Endometrial microvascular endothelial cells (primary cell): Measurements from ENCODE around the gene TRMO. TPM values are rescaled to one million over a fixed set of nuclear protein-coding genes. Genes with fewer than 3 reads are reported as not detected.
"Not testable (repeated sequence)": the region's sequence is repeated elsewhere in the genome, so short reads cannot be mapped to it uniquely, and the experiment has no call there.

Experiments used
- in situ Hi-C: cut with HindIII; loops from 2 replicates; pipeline ENCODE4 v1.10.0; 2017; ENCODE audit warnings: low sequenced_read_pairs, low pct_unique_long_range_greater_than_20kb; ENCODE audit errors: inconsistent ontology term
- total RNA-seq: library from RNA; depleted of rRNA; stranded (reverse); fragments of >200 nt; gene quantifications from one replicate; pipeline ENCODE4 v1.2.3, GENCODE V29; 2015; ENCODE audit errors: inconsistent ontology term

The TRMO gene, protein sequence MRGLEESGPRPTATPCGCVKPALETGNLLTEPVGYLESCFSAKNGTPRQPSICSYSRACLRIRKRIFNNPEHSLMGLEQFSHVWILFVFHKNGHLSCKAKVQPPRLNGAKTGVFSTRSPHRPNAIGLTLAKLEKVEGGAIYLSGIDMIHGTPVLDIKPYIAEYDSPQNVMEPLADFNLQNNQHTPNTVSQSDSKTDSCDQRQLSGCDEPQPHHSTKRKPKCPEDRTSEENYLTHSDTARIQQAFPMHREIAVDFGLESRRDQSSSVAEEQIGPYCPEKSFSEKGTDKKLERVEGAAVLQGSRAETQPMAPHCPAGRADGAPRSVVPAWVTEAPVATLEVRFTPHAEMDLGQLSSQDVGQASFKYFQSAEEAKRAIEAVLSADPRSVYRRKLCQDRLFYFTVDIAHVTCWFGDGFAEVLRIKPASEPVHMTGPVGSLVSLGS
- total RNA-seq: 11.2 TPM

DNA sequence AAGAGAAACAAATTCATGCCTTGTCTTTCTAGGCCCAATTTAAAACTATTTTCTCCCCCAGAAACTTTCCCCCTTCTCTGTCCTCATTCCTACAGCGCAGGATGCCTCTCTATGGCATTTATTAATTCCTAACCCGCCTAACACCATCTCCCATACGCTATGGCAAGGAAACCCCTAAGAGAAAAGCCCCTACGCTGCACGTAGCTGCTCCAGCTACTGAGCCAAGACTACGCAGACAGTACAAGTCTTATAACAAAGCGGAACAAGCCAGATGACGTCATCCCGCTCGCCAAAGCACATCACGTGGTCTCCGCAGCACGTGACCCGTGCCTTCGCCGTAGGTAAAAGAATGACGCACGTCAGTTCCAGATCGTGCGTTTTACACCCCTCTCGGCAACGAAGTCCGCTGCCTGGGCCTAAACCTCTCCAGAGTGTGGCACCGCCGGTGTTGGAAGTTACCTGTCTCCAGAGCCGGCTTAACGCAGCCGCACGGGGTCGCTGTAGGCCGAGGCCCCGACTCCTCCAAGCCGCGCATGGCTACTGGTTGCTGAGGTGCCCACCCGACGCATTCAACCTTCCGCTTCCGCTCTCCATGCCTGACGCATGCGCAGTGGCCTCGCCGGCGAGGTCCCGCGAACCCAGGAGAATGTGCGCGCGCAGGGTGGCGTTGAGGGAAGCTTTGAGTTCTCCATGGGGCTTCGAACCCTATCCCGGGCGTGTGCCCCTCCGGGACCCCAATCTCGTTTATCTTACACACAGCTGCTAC lies at the start of gene TRMO:
Gene TRMO (minus strand): TSS at position 542 of the 766 bp plus-strand sequence. CDS start 7 bp downstream, at position 535.
- in situ Hi-C loops: no loop called here

DNA sequence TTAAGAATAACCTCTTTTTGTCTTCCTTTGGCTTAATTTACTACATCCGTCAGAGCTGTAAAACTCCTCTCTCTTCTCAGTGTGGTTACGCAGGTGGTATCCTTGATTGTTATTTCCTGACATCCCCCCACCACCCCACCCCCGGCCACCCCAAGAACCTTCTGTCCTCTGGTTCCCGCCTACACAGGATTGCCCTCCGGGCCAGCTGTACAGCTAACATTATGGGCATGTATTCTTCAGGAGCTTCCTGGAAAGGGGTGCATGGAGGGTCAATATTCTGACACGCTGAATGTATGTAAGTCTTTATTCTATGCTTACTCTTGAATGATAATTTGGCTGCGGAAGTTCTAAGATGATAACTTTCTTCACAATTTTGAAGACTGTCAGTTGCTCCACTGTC lies 47.9 kb upstream of the TRMO start:
- in situ Hi-C loops: no loop called here

DNA sequence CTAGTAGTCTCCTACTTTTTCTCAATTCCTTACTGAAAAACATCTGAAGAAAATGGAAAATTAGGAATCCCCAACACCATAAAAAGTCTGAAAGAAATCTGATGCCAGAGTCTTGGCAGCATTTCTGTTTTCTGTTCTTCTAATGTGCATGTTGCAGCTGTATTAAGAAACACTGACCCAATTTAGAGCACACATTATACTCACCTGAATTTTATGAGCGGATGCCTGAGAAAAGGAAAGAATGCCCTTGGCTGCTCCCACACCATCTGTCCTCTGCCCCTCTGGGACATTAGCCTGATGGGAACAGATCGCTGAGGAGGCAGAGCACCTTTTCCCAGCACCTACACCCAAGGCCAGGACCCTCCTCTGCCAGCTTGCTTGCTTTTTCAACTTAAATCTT lies 46.7 kb upstream of the TRMO start:
- in situ Hi-C loops: no loop called here

DNA sequence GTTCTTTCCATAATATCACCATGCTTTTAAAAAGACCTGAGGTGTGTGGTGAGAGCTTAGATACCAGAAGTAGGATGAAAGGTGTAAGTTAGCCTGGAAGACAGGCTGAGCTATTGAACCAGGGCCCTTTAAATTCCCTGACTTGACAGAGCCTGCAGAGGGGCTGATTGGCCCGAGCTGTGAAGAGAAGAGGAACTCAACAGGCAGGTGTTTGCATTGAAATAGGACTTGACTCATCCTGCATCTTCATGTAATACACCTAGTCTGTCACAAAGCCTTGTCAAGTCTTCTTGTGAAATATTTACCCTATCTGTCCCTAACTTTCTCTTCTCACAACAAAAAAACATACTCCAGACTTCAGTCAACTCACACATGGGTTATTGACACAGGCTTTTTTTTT lies 44.2 kb upstream of the TRMO start:
- in situ Hi-C loops: no loop called here

DNA sequence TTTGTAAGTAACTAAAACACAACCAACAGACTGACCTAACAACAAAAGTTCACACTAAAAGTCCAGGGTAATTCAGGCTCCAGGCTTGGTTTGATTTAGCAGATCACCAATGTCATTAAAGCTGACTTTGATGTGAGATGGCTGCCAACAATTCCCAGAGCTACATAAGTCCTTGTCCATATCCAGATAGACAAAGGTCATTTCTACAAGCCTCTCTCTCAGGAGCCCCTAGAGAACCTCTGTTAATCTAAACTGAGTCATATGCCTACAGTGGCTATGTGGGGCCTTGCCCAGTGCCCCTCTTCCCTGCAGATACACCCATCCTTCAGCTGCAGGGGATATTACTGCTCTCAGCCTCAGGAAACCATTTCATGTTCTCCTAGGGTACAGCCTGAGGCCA lies 42.6 kb upstream of the TRMO start:
- in situ Hi-C loops: no loop called here

DNA sequence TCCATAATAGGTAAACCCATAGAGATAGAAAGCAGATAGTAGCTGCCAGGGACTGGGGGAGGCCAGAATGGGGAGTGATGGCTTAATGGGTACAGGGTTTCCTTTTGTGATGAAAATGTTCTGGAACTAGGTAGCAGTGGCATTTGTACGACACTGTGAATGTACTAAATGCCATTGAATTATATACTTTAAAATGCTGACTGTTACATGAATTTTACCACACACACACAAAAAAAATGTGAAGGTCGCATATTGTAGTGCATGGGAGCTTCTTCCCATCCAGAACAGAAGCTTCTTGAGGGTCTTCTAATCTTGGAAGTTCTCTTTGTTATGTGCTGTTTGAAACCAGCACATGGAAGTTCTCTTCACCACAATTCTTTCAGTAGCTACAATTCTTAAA lies 40.9 kb upstream of the TRMO start:
- in situ Hi-C loops: no loop called here

DNA sequence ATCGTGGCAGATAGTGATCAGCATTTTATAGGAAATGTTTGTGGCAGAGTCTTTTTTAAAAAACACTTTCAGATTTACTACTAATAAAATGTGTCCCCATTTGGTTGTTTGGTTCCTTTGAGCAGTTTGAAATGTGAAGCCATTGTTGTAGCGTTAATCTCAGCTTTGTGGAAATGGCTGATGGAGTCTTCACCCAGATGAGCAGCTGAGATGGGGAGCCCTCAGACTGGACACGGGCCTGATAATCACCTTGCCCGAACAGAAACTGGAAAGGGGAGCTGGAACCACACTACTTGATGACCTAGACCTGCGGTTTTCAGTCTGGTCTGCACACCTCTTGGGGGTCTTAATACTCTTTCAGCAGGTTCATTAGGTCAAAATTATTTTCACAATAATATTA lies 40.3 kb upstream of the TRMO start:
- in situ Hi-C loops: no loop called here

DNA sequence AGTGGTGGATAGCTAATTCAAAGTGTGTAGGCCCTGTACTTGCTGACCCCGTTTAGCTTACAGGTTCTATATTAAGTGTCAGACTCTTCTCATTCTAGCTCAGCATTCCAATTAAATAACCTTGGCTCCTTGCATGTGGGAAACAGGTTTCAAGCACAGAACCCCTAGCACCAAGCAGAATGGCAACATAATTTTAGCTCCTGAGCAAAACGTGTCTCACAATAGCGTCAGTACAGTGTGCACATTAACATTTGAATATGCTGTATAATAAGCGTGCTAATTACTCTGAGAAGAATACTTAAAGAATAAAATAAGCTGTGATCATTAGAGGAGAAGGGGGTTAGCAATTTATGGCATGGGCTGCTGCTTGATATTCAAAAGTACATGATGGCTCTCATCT lies 39.8 kb upstream of the TRMO start:
- in situ Hi-C loops: no loop called here

DNA sequence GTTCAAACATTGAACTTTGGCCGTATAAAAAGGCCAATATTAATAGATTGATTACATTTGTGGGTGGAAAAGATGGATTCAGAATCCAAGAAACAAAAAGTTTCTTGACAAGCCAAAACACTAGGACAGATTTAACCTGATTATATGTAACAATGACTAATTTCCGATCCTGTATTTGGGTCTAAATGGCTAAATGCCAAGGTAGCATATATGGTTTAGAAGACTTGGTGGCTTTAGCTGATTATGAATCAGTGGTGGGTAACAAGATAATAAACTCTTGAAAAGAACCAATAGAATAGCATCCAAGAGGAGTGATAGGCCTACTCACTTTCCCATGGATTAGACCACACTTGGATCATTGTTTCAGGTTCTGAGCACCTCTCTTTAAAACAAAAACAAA lies 39.1 kb upstream of the TRMO start:
- in situ Hi-C loops: no loop called here

DNA sequence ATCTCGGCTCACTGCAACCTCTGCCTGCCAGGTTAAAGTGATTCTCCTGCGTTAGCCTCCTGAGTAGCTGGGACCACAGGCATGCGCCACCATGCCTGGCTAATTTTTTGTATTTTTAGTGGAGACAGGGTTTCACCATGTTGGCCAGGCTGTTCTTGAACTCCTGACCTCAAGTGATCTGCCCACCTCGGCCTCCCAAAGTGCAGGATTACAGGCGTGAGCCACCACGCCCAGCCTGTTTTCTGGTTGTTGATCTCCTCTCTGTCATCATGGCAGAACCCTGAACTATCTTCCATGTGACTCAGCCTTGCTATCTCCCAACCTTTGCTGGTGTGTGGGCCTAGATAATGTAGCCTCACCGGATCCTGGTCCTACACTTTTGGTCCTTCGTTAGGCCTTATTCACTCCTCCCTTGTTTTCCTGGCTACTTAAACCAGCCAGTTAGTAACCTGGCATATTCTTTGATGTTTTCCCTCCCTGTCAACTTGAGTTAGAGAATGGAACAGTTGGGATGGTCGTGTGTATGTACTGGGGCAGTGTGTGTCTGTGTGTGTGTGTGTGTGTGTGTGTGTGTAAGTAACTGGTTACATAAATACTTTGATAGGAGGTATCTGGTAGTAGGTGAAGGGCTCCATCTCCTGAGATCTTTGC lies 38.5 kb upstream of the TRMO start:
- in situ Hi-C loops: not testable (repeated sequence)

DNA sequence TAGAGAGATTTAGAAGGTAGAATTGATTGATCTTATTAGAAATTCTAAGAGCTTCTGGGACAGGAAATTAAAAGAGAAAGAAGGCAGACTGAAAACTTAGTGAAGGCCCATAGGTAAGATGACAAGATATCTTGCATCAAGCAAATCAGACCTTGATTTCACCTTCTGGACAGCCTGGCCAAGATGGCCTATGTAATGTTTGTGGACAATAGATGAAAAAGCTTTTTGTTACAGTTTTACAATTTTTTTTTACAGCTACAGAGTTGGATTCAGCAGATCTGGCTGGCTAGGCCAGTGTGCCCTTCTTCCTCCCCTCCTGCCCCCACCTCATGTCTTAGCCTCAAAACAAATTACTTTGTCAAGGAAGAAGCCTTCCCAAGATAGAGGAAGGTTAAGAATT lies 37.3 kb upstream of the TRMO start:
- in situ Hi-C loops: no loop called here

DNA sequence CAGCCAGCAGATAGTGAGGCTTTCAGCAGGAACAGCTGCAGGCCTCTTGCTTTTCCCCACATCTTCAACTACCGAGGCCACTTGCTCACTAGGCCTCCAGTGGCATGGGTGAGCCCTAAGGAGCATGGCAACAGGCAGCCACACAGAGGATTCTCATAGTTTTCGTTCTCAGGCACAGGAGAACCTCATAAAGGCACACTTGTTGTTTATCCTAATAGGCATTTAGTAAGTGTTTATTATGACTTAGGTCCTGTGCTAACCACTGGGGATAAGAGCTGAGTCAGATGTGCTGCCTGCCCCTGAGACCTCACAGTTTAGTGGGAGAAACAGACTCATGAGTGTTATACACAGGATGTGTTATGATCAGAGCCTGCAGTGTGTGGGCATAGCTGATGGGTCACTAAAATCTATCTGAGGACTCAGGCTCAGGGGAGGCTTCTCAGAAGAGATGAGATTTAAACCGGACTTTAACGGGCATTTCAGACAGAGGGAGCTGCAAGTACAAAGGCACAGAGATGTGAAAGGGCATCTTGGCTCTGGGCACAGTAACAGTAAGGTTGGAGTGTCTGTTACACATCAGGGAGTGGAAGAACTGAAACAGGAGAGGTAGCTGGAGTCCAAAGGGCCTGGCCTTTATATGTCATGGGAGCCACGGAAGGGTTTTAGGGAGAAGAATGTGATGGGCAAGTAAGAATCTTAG lies 36.7 kb upstream of the TRMO start:
- in situ Hi-C loops: no loop called here

DNA sequence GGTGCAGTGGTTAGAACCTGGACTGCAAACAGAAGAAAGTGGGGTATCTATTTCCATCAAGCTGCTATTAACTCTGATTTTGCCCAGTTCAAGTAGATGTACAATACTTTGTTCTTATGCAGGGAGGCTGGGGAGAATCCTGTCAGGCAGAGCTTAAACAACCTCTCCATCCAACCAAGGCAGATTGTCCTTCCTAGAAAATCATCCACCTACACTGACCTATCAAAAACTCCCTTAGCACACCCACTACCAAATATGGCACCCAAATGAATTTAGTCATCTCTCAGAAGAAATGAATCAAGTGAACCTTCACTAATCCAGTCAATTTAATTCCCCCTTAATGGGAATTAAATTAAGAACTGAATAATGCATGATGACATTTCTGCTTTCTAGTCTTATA lies 34.0 kb upstream of the TRMO start:
- in situ Hi-C loops: no loop called here

DNA sequence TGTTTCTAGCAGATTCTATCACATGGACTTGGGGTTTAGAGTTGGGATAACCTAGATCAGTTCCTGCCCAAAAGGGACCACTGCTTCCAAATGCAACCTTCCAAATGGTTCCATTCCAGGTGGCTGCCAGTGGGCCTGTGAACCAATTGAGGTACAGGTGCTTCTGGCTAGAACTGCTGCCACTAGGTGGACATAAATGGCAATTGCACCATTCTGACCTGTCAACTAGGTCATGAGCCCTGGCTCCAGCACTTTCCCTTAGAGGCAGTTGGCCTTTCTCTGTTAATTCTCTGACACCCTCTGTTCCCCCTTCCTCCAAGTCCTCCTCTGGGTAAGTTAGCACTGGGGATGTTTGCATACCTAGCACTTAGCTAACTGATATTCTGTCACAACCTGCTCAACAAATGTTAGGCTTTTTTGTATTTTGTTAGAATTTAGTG lies 32.3 kb upstream of the TRMO start:
- in situ Hi-C loops: no loop called here

DNA sequence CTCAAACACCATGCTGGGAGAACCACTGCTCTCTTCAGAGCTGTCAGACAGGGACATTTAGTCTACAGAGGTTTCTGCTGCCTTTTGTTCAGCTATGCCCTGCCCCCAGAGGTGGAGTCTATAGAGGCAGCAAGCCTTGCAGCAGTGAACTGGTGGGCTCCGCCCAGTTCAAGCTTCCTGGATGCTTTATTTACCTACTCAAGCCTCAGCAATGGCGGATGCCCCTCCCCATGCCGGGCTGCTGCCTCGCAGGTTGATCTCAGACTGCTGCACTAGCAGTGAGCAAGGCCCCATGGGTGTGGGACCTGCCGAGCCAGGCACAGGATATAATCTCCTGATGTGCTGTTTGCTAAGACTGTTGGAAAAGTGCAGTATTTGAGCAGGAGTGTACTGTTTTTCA lies 28.6 kb upstream of the TRMO start:
- in situ Hi-C loops: not testable (repeated sequence)

DNA sequence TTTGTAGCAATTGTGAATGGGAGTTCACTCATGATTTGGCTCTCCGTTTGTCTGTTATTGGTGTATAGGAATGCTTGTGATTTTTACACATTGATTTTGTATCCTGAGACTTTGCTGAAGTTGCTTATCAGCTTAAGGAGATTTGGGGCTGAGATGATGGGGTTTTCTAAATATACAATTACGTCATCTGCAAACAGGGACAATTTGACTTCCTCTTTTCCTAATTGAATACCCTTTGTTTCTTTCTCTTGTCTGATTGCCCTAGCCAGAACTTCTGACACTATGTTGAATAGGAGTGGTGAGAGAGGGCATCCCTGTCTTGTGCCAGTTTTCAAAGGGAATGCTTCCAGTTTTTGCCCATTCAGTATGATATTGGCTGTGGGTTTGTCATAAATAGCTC lies 24.8 kb upstream of the TRMO start:
- in situ Hi-C loops: not testable (repeated sequence)

DNA sequence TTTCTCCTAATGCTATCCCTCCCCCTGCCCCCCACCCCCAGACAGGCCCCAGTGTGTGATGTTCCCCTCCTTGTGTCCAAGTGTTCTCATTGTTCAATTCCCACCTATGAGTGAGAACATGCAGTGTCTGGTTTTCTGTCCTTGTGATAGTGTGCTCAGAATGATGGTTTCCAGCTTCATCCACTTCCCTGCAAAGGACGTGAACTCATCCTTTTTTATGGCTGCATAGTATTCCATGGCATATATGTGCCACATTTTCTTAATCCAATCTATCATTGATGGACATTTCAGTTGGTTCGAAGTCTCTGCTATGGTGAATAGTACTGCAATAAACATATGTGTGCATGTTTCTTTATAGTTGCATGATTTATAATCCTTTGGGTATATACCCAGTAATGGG lies 23.2 kb upstream of the TRMO start:
- in situ Hi-C loops: not testable (repeated sequence)

DNA sequence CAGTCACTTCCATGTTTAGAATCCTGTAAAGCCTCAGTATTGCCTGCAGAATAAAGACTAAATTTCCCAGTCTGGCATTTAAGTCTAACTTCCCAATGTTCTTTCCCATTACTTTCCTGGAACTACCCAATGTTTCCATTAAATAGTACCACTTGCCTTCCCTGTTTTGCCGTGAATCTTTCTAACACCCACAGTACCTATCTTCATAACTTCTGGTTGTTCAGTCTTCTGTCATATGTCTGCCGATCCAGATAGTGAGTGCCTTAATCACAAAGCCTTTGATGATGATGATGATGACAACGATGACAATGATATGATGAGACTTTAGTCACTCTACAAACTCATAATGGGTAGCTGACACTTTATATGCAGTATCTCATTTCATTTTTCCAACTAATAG lies 22.3 kb upstream of the TRMO start:
- in situ Hi-C loops: no loop called here

DNA sequence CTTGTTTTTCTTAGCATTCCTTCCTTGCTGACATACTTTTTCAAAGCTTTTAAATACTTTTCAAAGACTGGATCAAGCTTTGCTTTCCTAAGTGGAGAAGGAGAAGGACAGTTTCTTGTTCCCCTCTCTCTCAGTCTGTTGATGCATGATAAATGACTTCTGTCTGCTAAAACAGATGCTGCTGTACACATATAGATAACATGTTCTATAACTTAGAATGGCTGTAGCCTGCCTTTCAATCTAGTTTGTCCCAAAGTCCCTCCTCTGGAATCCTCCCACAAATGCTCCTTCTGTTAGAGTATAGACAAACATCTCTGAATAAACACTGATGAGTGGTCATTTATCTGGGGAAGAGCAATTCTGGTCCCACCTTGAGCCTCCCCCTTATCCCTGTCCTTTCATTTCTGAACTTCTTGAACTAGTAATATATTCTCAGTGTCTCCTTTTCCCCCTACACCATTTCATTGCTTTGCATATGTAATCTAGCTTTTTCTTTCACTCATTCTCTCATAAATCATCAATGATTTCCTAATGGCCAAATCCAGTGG lies 21.1 kb upstream of the TRMO start:
- in situ Hi-C loops: no loop called here
